ENCODE data around the gene SLC35D3. TPM values are rescaled to one million over a fixed set of nuclear protein-coding genes. Genes with fewer than 3 reads are reported as not detected.

SLC35D3 gene
- total and polyA plus RNA-seq, 2 experiments from 2014 or later = 0.12 TPM; not detected in 1

GRCh38 chr6:136890194-136890839, 31.8 kb upstream of the SLC35D3 start:
- Histone ChIP-seq H3K9me2 (replicated peaks; ENCODE audit: insufficient read depth) (no peaks in the 10 kb centered on the region), H3K36me3 (replicated peaks; ENCODE audit: insufficient read depth, low read depth) (no peaks in the 10 kb centered on the region), H3K9me3 (ENCODE audit: low read depth) (no peaks in the 10 kb centered on the region), H2AFZ (no peak overlapping the region), H3K27me3 (no peaks in the 10 kb centered on the region), H3K27ac (no peak overlapping the region), H4K20me1 (ENCODE audit: insufficient read depth, poor library complexity, severe bottlenecking) (no peaks in the 10 kb centered on the region), H3K4me3 (no peak overlapping the region), H3K4me1 (ENCODE audit: insufficient read depth) (peaks cover 18% of the 10 kb centered on the region), H3K79me2 (no peaks in the 10 kb centered on the region), H3K4me2 (peak overlapping the region; percentile 34)
- TF ChIP-seq CTCF (IDR thresholded peaks at IDR 0.05; ENCODE audit: poor library complexity) (no peak), EZH2phosphoT487 (IDR thresholded peaks at IDR 0.05; ENCODE audit: low read depth, severe bottlenecking, unreplicated experiment) (no peak), EZH2 (IDR thresholded peaks at IDR 0.05; ENCODE audit: borderline replicate concordance) (no peak)
- 33% methylated on average over 4 of the region's 4 CpGs for WGBS (ENCODE audit: low lambda C conversion rate, missing lambda C conversion rate)
- no peak for DNase-seq (ENCODE audit: low spot score)

- Histone ChIP-seq H3K27me3 (no peaks in the 10 kb centered on the region), H3K4me1 (ENCODE audit: insufficient read depth) (peaks cover 18% of the 10 kb centered on the region), H4K20me1 (ENCODE audit: insufficient read depth, poor library complexity, severe bottlenecking) (no peaks in the 10 kb centered on the region), H3K27ac (no peak overlapping the region), H3K36me3 (replicated peaks; ENCODE audit: insufficient read depth, low read depth) (no peaks in the 10 kb centered on the region), H3K9me3 (ENCODE audit: low read depth) (no peaks in the 10 kb centered on the region), H3K79me2 (no peaks in the 10 kb centered on the region), H3K9me2 (replicated peaks; ENCODE audit: insufficient read depth) (no peaks in the 10 kb centered on the region), H3K4me3 (no peak overlapping the region), H2AFZ (no peak overlapping the region), H3K4me2 (no peak overlapping the region)
- TF ChIP-seq EZH2 (IDR thresholded peaks at IDR 0.05; ENCODE audit: borderline replicate concordance) (no peak), CTCF (IDR thresholded peaks at IDR 0.05; ENCODE audit: poor library complexity) (no peak), EZH2phosphoT487 (IDR thresholded peaks at IDR 0.05; ENCODE audit: low read depth, severe bottlenecking, unreplicated experiment) (no peak)
- 76% methylated on average over 3 of the region's 3 CpGs for WGBS (ENCODE audit: low lambda C conversion rate, missing lambda C conversion rate)
- no peak for DNase-seq (ENCODE audit: low spot score)
Observed at GRCh38 chr6:136890986-136891385, 31.1 kb upstream of the SLC35D3 start.

- H2AFZ ChIP-seq = no peak overlapping the region
- WGBS (ENCODE audit: low lambda C conversion rate, missing lambda C conversion rate) = 88% methylated on average over 5 of the region's 5 CpGs
Observed at GRCh38 chr6:136893187-136893586, 28.9 kb upstream of the SLC35D3 start.

More at GRCh38 chr6:136893187-136893586, 28.9 kb upstream of the SLC35D3 start:
- DNase-seq (ENCODE audit: low spot score) = no peak
- Histone ChIP-seq H3K27me3 (no peaks in the 10 kb centered on the region), H4K20me1 (ENCODE audit: insufficient read depth, poor library complexity, severe bottlenecking) (no peaks in the 10 kb centered on the region), H3K79me2 (no peaks in the 10 kb centered on the region), H3K4me3 (no peak overlapping the region), H3K4me1 (ENCODE audit: insufficient read depth) (peaks cover 15% of the 10 kb centered on the region), H3K9me2 (replicated peaks; ENCODE audit: insufficient read depth) (no peaks in the 10 kb centered on the region), H3K36me3 (replicated peaks; ENCODE audit: insufficient read depth, low read depth) (no peaks in the 10 kb centered on the region), H3K4me2 (no peak overlapping the region), H3K27ac (no peak overlapping the region), H3K9me3 (ENCODE audit: low read depth) (no peaks in the 10 kb centered on the region)
- TF ChIP-seq EZH2 (IDR thresholded peaks at IDR 0.05; ENCODE audit: borderline replicate concordance) (no peak), EZH2phosphoT487 (IDR thresholded peaks at IDR 0.05; ENCODE audit: low read depth, severe bottlenecking, unreplicated experiment) (no peak), CTCF (IDR thresholded peaks at IDR 0.05; ENCODE audit: poor library complexity) (no peak)

Measured in hepatocyte (in vitro differentiated cells).